ENCODE data around the gene ITPK1. TPM values are rescaled to one million over a fixed set of nuclear protein-coding genes. Genes with fewer than 3 reads are reported as not detected.

Gene ITPK1
- total and polyA plus RNA-seq, 10 of the 15 experiments (the other 5 are each of a cell fraction or from before 2014, with no cell fraction given): 1.3 to 73.2 (median 27.0) TPM

DNA sequence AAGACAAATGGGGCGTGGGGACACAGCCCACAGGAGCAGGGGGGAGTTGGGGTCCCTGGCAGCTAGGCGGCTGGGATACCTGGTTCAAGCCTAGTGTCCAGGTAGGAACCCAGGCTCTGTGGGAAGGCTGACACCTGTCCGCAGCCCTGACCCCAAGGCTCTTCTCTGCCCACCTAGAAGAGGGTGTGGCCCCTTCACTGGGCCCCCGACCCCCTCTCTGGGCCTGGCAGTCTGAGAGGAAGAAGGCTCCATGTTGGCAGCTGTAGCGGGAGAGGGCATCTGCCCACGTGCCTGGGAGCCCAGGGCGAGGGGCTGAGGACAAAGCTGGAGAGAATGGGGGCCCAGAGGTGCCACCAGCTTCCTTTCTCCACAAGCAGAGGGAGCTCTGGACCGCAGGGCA lies 182.2 kb downstream of the ITPK1 start:
- in situ Hi-C loops (cut with MboI) (no loop called here), intact Hi-C loops (cut with micrococcal nuclease; ENCODE audit: unreplicated experiment) (no loop called here)
- no peak for FAIRE-seq
- ChIA-PET RAD21 (ENCODE audit: unreplicated experiment) (interaction anchor here (1.0 kb wide), 1 partner anchor 180 kb away, joined by 3 read pairs; no protein-coding TSS in a partner anchor), CTCF (no interaction called here), POLR2A (no interaction called here), SMC1A (ENCODE audit: uncharacterized antibody, unreplicated experiment) (interaction anchor here (1.7 kb wide), 1 partner anchor 24 kb away, joined by 3 read pairs; no protein-coding TSS in a partner anchor)
- Histone ChIP-seq H3K9ac (ENCODE audit: control insufficient read depth, insufficient read depth, low read length) (no peak overlapping the region), H3K4me2 (ENCODE audit: control insufficient read depth, insufficient read depth) (no peak overlapping the region), H3K27me3 (replicated peaks in 1 of 2; ENCODE audit: control insufficient read depth in 2 of 2, insufficient read depth in 2 of 2, low read length in 1 of 2) (no peaks in the 10 kb centered on the region), H3K9me3 (replicated peaks; ENCODE audit: control insufficient read depth, insufficient read depth, low read length) (no peaks in the 10 kb centered on the region), H2AFZ (ENCODE audit: control insufficient read depth, low read depth, low read length) (no peak overlapping the region), H4K20me1 (ENCODE audit: control insufficient read depth, insufficient read depth) (no peaks in the 10 kb centered on the region), H3K4me1 (ENCODE audit: control insufficient read depth, insufficient read depth, low read length) (no peaks in the 10 kb centered on the region), H3K27ac (ENCODE audit: control insufficient read depth, insufficient read depth) (no peak overlapping the region), H3K4me3 (no peak overlapping the region), H3K79me2 (ENCODE audit: control insufficient read depth, insufficient read depth, low read length) (no peaks in the 10 kb centered on the region), H3K36me3 (ENCODE audit: control insufficient read depth in 2 of 2, insufficient read depth in 2 of 2, low read length in 1 of 2) (peaks cover 0 to 4% of the 10 kb centered on the region in 2 experiments; a peak in 2 of 4 replicates)
- TF ChIP-seq STAT3 (IDR thresholded peaks at IDR 0.05; ENCODE audit: low read depth, low read length): no peak
- TF ChIP-seq, protein P1, sequence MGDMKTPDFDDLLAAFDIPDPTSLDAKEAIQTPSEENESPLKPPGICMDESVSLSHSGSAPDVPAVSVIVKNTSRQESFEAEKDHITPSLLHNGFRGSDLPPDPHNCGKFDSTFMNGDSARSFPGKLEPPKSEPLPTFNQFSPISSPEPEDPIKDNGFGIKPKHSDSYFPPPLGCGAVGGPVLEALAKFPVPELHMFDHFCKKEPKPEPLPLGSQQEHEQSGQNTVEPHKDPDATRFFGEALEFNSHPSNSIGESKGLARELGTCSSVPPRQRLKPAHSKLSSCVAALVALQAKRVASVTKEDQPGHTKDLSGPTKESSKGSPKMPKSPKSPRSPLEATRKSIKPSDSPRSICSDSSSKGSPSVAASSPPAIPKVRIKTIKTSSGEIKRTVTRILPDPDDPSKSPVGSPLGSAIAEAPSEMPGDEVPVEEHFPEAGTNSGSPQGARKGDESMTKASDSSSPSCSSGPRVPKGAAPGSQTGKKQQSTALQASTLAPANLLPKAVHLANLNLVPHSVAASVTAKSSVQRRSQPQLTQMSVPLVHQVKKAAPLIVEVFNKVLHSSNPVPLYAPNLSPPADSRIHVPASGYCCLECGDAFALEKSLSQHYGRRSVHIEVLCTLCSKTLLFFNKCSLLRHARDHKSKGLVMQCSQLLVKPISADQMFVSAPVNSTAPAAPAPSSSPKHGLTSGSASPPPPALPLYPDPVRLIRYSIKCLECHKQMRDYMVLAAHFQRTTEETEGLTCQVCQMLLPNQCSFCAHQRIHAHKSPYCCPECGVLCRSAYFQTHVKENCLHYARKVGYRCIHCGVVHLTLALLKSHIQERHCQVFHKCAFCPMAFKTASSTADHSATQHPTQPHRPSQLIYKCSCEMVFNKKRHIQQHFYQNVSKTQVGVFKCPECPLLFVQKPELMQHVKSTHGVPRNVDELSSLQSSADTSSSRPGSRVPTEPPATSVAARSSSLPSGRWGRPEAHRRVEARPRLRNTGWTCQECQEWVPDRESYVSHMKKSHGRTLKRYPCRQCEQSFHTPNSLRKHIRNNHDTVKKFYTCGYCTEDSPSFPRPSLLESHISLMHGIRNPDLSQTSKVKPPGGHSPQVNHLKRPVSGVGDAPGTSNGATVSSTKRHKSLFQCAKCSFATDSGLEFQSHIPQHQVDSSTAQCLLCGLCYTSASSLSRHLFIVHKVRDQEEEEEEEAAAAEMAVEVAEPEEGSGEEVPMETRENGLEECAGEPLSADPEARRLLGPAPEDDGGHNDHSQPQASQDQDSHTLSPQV (IDR thresholded peaks at IDR 0.05): no peak
- TF ChIP-seq TCF12 (IDR thresholded peaks at IDR 0.05; ENCODE audit: low read depth, low read length): no peak
- TF ChIP-seq PAX5 (IDR thresholded peaks at IDR 0.05; ENCODE audit: borderline replicate concordance, low read depth, low read length): no peak
- no peak for TF ChIP-seq HCFC1 (IDR thresholded peaks at IDR 0.05; ENCODE audit: low read length)
- TF ChIP-seq IKZF1 (conservative IDR thresholded peaks at IDR 0.05): no peak
- TF ChIP-seq, protein P2, sequence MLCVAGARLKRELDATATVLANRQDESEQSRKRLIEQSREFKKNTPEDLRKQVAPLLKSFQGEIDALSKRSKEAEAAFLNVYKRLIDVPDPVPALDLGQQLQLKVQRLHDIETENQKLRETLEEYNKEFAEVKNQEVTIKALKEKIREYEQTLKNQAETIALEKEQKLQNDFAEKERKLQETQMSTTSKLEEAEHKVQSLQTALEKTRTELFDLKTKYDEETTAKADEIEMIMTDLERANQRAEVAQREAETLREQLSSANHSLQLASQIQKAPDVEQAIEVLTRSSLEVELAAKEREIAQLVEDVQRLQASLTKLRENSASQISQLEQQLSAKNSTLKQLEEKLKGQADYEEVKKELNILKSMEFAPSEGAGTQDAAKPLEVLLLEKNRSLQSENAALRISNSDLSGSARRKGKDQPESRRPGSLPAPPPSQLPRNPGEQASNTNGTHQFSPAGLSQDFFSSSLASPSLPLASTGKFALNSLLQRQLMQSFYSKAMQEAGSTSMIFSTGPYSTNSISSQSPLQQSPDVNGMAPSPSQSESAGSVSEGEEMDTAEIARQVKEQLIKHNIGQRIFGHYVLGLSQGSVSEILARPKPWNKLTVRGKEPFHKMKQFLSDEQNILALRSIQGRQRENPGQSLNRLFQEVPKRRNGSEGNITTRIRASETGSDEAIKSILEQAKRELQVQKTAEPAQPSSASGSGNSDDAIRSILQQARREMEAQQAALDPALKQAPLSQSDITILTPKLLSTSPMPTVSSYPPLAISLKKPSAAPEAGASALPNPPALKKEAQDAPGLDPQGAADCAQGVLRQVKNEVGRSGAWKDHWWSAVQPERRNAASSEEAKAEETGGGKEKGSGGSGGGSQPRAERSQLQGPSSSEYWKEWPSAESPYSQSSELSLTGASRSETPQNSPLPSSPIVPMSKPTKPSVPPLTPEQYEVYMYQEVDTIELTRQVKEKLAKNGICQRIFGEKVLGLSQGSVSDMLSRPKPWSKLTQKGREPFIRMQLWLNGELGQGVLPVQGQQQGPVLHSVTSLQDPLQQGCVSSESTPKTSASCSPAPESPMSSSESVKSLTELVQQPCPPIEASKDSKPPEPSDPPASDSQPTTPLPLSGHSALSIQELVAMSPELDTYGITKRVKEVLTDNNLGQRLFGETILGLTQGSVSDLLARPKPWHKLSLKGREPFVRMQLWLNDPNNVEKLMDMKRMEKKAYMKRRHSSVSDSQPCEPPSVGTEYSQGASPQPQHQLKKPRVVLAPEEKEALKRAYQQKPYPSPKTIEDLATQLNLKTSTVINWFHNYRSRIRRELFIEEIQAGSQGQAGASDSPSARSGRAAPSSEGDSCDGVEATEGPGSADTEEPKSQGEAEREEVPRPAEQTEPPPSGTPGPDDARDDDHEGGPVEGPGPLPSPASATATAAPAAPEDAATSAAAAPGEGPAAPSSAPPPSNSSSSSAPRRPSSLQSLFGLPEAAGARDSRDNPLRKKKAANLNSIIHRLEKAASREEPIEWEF (IDR thresholded peaks at IDR 0.05; ENCODE audit: insufficient replicate concordance, low read depth, low read length): no peak
- no peak for TF ChIP-seq RUNX3 (IDR thresholded peaks at IDR 0.05; ENCODE audit: low read length)
- BruUV-seq (replicated peaks): no TSS peak
- DNase-seq (ENCODE audit: low read depth, low spot score): no peak
- ATAC-seq: no peak
- 52% methylated on average over 7 of the region's 8 CpGs for WGBS (ENCODE audit: insufficient coverage, insufficient replicate concordance, low lambda C conversion rate, missing lambda C conversion rate)

All from GM12878 (cell line).